WTC11 (cell line): ENCODE measurements around the gene TTLL10. TPM values are rescaled to one million over a fixed set of nuclear protein-coding genes. Genes with fewer than 3 reads are reported as not detected.

Experiments
- ATAC-seq: fragments of 200-7000 bp; cut with Tn5 transposase; 2 replicates; pipeline ENCODE4 v1.10.0; 2021; ENCODE audit warnings: mild to moderate bottlenecking, moderate library complexity
- CTCF ChIA-PET: fragments of 300-600 bp; sonication (Branson Sonifier 250); formaldehyde crosslinking; loops from one replicate; lab custom pipeline; 2021; ENCODE audit warnings: antibody characterized with exemption; lab: Charles Lee
- POLR2A ChIA-PET: fragments of 350-600 bp; sonication (Branson Sonifier 250); formaldehyde crosslinking; loops from one replicate; lab custom pipeline; 2021; ENCODE audit warnings: antibody characterized with exemption; lab: Charles Lee
- DNase-seq: peaks from one replicate; pipeline ENCODE4 v3.0.0; 2021; ENCODE audit warnings: low spot score
- H3K27ac Mint-ChIP-seq: 2 replicates; pipeline ENCODE4 v1.8.0; 2021; ENCODE audit warnings: mixed read lengths
- H3K27me3 Mint-ChIP-seq: 2 replicates; pipeline ENCODE4 v1.8.0; 2021; ENCODE audit warnings: low read depth, mild to moderate bottlenecking, moderate library complexity, mixed read lengths
- H3K36me3 Mint-ChIP-seq: 2 replicates; pipeline ENCODE4 v1.8.0; 2021; ENCODE audit warnings: mixed read lengths
- H3K4me1 Mint-ChIP-seq: 2 replicates; pipeline ENCODE4 v1.8.0; 2022; ENCODE audit warnings: mixed read lengths
- H3K4me3 Mint-ChIP-seq: 2 replicates; pipeline ENCODE4 v1.8.0; 2021; ENCODE audit warnings: mild to moderate bottlenecking, moderate library complexity, mixed read lengths
- H3K9me3 Mint-ChIP-seq: 2 replicates; pipeline ENCODE4 v1.8.0; 2021; ENCODE audit warnings: mixed read lengths
- ATF1 ChIP-seq: sonication (generic); formaldehyde crosslinking; IDR thresholded peaks from 2 replicates; pipeline ENCODE4 v1.8.1; 2023; ENCODE audit warnings: mild to moderate bottlenecking, moderate library complexity, missing genetic modification reagents
- ATF6 ChIP-seq: sonication (generic); formaldehyde crosslinking; IDR thresholded peaks from 2 replicates; pipeline ENCODE4 v1.8.1; 2023; ENCODE audit warnings: mild to moderate bottlenecking, missing genetic modification reagents
- CREM ChIP-seq: sonication (generic); formaldehyde crosslinking; IDR thresholded peaks from 2 replicates; pipeline ENCODE4 v1.8.1; 2022; ENCODE audit warnings: mild to moderate bottlenecking, missing genetic modification reagents, moderate library complexity
- E2F1 ChIP-seq: sonication (generic); formaldehyde crosslinking; IDR thresholded peaks from 2 replicates; pipeline ENCODE4 v1.8.0; 2022; ENCODE audit warnings: mild to moderate bottlenecking, missing genetic modification reagents
- FOXJ3 ChIP-seq: sonication (generic); formaldehyde crosslinking; IDR thresholded peaks from 2 replicates; pipeline ENCODE4 v1.9.0; 2021; ENCODE audit warnings: missing genetic modification reagents, mild to moderate bottlenecking, borderline replicate concordance
- FOXP1 ChIP-seq: sonication (generic); formaldehyde crosslinking; IDR thresholded peaks from 2 replicates; pipeline ENCODE4 v1.8.0; 2022; ENCODE audit warnings: missing genetic modification reagents, mild to moderate bottlenecking, moderate library complexity, borderline replicate concordance
- GTF2I ChIP-seq: fragments of 250-450 bp; sonication (Bioruptor Pico); conservative IDR thresholded peaks from 2 replicates; pipeline ENCODE4 v1.4.0; 2021; ENCODE audit warnings: mild to moderate bottlenecking
- KAT7 ChIP-seq: sonication (generic); formaldehyde crosslinking; IDR thresholded peaks from 2 replicates; pipeline ENCODE4 v1.8.1; 2023; ENCODE audit warnings: missing genetic modification reagents, mild to moderate bottlenecking, borderline replicate concordance
- PRRX2 ChIP-seq: fragments of 250-450 bp; sonication (Bioruptor Pico); IDR thresholded peaks from 2 replicates; pipeline ENCODE4 v1.8.0; 2021; ENCODE audit warnings: mild to moderate bottlenecking
- SOX15 ChIP-seq: fragments of 250-450 bp; sonication (Bioruptor Pico); IDR thresholded peaks from 2 replicates; pipeline ENCODE4 v1.9.0; 2021; ENCODE audit warnings: mild to moderate bottlenecking
- TCF7 ChIP-seq: sonication (generic); formaldehyde crosslinking; IDR thresholded peaks from 2 replicates; pipeline ENCODE4 v1.8.0; 2022; ENCODE audit warnings: mild to moderate bottlenecking, low read depth, missing genetic modification reagents, moderate library complexity
- TEAD1 ChIP-seq: sonication (generic); formaldehyde crosslinking; IDR thresholded peaks from 2 replicates; pipeline ENCODE4 v1.8.0; 2022; ENCODE audit warnings: mild to moderate bottlenecking, missing genetic modification reagents
- ZNF138 ChIP-seq: sonication (generic); formaldehyde crosslinking; conservative IDR thresholded peaks from 2 replicates; pipeline ENCODE4 v1.8.1; 2022; ENCODE audit warnings: mild to moderate bottlenecking, moderate library complexity, missing genetic modification reagents
- ZNF263 ChIP-seq: sonication (generic); formaldehyde crosslinking; IDR thresholded peaks from 2 replicates; pipeline ENCODE4 v1.8.1; 2022; ENCODE audit warnings: low read depth, mild to moderate bottlenecking, moderate library complexity, missing genetic modification reagents
- ZNF317 ChIP-seq: sonication (generic); formaldehyde crosslinking; IDR thresholded peaks from 2 replicates; pipeline ENCODE4 v1.8.1; 2023; ENCODE audit warnings: low read depth, mild to moderate bottlenecking, moderate library complexity, missing genetic modification reagents, borderline replicate concordance
- ZNF416 ChIP-seq: fragments of 250-450 bp; sonication (Bioruptor Pico); IDR thresholded peaks from 2 replicates; pipeline ENCODE4 v1.9.0; 2021; ENCODE audit warnings: mild to moderate bottlenecking, inconsistent platforms
- ZNF423 ChIP-seq: fragments of 250-450 bp; sonication (Bioruptor Pico); IDR thresholded peaks from 2 replicates; pipeline ENCODE4 v2.1.2; 2022; ENCODE audit warnings: mild to moderate bottlenecking, moderate library complexity
- ZSCAN18 ChIP-seq: fragments of 250-450 bp; sonication (Bioruptor Pico); IDR thresholded peaks from 2 replicates; pipeline ENCODE4 v2.1.2; 2022; ENCODE audit warnings: mild to moderate bottlenecking, moderate library complexity
- total RNA-seq: library from RNA; stranded (reverse); gene quantifications from 3 replicates; pipeline ENCODE4 v1.2.3, GENCODE V29; 2021
- TF ChIP-seq, protein P1 (sequence below): sonication (generic); formaldehyde crosslinking; IDR thresholded peaks from 2 replicates; pipeline ENCODE4 v1.8.0; 2023; ENCODE audit warnings: missing genetic modification reagents, mild to moderate bottlenecking, borderline replicate concordance
- TF ChIP-seq, protein P2 (sequence below): fragments of 250-450 bp; sonication (Bioruptor Pico); IDR thresholded peaks from 2 replicates; pipeline ENCODE4 v1.9.0; 2021; ENCODE audit warnings: mild to moderate bottlenecking

TTLL10 gene
- total RNA-seq, 1 experiment from 2014 or later = 1.1 TPM

- peaks cover 5% of the 10 kb centered on the region for H3K36me3 Mint-ChIP-seq
- H3K27ac Mint-ChIP-seq = no peak overlapping the region
- ChIA-PET POLR2A (interaction anchor here (1.0 kb wide), 1 partner anchor 14 kb away, joined by 3 read pairs; no protein-coding TSS in a partner anchor), CTCF (interaction anchor here (0.7 kb wide), 1 partner anchor 104 kb away, joined by 3 read pairs; no protein-coding TSS in a partner anchor)
- H3K4me3 Mint-ChIP-seq = no peak overlapping the region
- TF ChIP-seq FOXJ3 (CRISPR knock-in tag) = no peak
- TF ChIP-seq ATF1 (CRISPR knock-in tag) = no peak
- H3K27me3 Mint-ChIP-seq = peaks cover 3% of the 10 kb centered on the region; the same call in 1 of the 2 replicates
- peaks cover 38% of the 10 kb centered on the region for H3K9me3 Mint-ChIP-seq
- ATAC-seq (no peak), DNase-seq (no peak)
- no peaks in the 10 kb centered on the region for H3K4me1 Mint-ChIP-seq
These were observed 14.3 kb downstream of the TTLL10 start for GRCh38 chr1:1187938-1188337.

- peaks cover 43% of the 10 kb centered on the region for H3K9me3 Mint-ChIP-seq
- POLR2A ChIA-PET = no interaction called here
- H3K4me3 Mint-ChIP-seq = no peak overlapping the region
- no peak for ATAC-seq
- H3K4me1 Mint-ChIP-seq = no peaks in the 10 kb centered on the region
- no peak for DNase-seq
- CTCF ChIA-PET = no interaction called here
- H3K36me3 Mint-ChIP-seq = peaks cover 5% of the 10 kb centered on the region
- peaks cover 4% of the 10 kb centered on the region; the same call in 1 of the 2 replicates for H3K27me3 Mint-ChIP-seq
- H3K27ac Mint-ChIP-seq = no peak overlapping the region
- TF ChIP-seq ZNF423 (CRISPR knock-in tag) = no peak
- TF ChIP-seq PRRX2 (CRISPR knock-in tag) = no peak
- no peak for TF ChIP-seq ZNF138
- TF ChIP-seq SOX15 (CRISPR knock-in tag) = no peak
- TF ChIP-seq ZNF416 = no peak
- TF ChIP-seq FOXP1 (CRISPR knock-in tag) = no peak
- TF ChIP-seq E2F1 = no peak
- no peak for TF ChIP-seq ZNF263
- no peak for TF ChIP-seq ZSCAN18
- TF ChIP-seq, protein P1, sequence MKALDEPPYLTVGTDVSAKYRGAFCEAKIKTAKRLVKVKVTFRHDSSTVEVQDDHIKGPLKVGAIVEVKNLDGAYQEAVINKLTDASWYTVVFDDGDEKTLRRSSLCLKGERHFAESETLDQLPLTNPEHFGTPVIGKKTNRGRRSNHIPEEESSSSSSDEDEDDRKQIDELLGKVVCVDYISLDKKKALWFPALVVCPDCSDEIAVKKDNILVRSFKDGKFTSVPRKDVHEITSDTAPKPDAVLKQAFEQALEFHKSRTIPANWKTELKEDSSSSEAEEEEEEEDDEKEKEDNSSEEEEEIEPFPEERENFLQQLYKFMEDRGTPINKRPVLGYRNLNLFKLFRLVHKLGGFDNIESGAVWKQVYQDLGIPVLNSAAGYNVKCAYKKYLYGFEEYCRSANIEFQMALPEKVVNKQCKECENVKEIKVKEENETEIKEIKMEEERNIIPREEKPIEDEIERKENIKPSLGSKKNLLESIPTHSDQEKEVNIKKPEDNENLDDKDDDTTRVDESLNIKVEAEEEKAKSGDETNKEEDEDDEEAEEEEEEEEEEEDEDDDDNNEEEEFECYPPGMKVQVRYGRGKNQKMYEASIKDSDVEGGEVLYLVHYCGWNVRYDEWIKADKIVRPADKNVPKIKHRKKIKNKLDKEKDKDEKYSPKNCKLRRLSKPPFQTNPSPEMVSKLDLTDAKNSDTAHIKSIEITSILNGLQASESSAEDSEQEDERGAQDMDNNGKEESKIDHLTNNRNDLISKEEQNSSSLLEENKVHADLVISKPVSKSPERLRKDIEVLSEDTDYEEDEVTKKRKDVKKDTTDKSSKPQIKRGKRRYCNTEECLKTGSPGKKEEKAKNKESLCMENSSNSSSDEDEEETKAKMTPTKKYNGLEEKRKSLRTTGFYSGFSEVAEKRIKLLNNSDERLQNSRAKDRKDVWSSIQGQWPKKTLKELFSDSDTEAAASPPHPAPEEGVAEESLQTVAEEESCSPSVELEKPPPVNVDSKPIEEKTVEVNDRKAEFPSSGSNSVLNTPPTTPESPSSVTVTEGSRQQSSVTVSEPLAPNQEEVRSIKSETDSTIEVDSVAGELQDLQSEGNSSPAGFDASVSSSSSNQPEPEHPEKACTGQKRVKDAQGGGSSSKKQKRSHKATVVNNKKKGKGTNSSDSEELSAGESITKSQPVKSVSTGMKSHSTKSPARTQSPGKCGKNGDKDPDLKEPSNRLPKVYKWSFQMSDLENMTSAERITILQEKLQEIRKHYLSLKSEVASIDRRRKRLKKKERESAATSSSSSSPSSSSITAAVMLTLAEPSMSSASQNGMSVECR (CRISPR knock-in tag) = no peak
- TF ChIP-seq, protein P2, sequence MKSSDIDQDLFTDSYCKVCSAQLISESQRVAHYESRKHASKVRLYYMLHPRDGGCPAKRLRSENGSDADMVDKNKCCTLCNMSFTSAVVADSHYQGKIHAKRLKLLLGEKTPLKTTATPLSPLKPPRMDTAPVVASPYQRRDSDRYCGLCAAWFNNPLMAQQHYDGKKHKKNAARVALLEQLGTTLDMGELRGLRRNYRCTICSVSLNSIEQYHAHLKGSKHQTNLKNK = no peak
- no peak for TF ChIP-seq KAT7
- no peak for TF ChIP-seq CREM (CRISPR knock-in tag)
- TF ChIP-seq TCF7 (CRISPR knock-in tag) = no peak
- no peak for TF ChIP-seq TEAD1
- TF ChIP-seq ZNF317 (CRISPR knock-in tag) = no peak
- no peak for TF ChIP-seq GTF2I
- no peak for TF ChIP-seq ATF6 (CRISPR knock-in tag)
These were observed 15.4 kb downstream of the TTLL10 start for GRCh38 chr1:1189111-1189510.
